ENCODE data around the gene DNM2. TPM values are rescaled to one million over a fixed set of nuclear protein-coding genes. Genes with fewer than 3 reads are reported as not detected.
A peak's percentile ranks its signal among the peaks of the same experiment; 100 is the strongest.

The DNM2 gene
- total RNA-seq, 1 donor from 2014 or later = 102 TPM

DNA sequence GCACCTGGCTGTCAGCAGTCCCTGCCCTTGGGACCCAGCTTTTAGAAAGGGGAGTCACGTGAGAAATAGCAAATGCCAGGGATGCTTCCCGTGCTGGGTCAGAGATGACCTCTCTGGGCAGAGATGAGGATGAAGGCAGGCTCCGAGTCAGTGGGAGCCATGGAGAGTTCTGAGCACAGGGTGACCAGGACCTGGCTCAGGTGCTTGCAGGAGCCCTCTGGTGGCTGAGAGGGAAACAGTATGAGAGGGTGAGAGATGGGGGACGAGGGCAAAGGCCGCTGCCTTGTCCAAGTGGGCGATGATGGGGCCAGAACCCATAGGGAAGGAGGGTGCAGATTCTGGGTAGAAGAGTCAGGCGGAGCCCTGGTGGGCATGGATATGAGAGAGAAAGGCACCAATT, 102.3 kb downstream of the DNM2 start:
- TF ChIP-seq CTCF (IDR thresholded peaks at IDR 0.05; ENCODE audit: insufficient read depth, low read length, poor library complexity, severe bottlenecking) = peak; percentile 42
- H3K27me3 ChIP-seq (ENCODE audit: control insufficient read depth, insufficient read depth, low read length) = no peaks in the 10 kb centered on the region

DNA sequence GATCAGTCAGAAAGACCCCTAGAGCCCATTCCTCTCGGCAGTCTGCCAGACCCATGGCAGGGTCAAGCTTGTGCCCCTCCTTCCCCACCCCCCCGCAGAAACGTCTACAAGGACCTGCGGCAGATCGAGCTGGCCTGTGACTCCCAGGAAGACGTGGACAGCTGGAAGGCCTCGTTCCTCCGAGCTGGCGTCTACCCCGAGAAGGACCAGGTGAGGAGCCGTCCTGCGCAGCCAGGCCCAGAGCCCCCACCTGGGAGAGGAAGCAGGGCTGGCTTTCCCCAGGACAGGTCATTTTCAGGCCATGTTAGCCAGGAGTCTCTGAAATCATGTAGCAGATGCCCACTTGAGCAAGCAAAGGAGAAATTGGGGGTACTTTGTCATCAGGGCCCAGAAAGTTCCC, 105.8 kb downstream of the DNM2 start:
- no peak overlapping the region for H3K4me3 ChIP-seq (ENCODE audit: low read depth, low read length)
- peaks cover 8% of the 10 kb centered on the region for H3K36me3 ChIP-seq (ENCODE audit: control insufficient read depth, insufficient read depth, low read length)
- no peak for TF ChIP-seq CTCF (IDR thresholded peaks at IDR 0.05; ENCODE audit: insufficient read depth, low read length, poor library complexity, severe bottlenecking)
- no peaks in the 10 kb centered on the region for H3K27me3 ChIP-seq (ENCODE audit: control insufficient read depth, insufficient read depth, low read length)
- no peak for DNase-seq (ENCODE audit: low read depth)

More for the DNA sequence above, 102.3 kb downstream of the DNM2 start:
- peaks cover 8% of the 10 kb centered on the region for H3K36me3 ChIP-seq (ENCODE audit: control insufficient read depth, insufficient read depth, low read length)
- no peak overlapping the region for H3K4me3 ChIP-seq (ENCODE audit: low read depth, low read length)
- no peak for DNase-seq (ENCODE audit: low read depth)

DNA sequence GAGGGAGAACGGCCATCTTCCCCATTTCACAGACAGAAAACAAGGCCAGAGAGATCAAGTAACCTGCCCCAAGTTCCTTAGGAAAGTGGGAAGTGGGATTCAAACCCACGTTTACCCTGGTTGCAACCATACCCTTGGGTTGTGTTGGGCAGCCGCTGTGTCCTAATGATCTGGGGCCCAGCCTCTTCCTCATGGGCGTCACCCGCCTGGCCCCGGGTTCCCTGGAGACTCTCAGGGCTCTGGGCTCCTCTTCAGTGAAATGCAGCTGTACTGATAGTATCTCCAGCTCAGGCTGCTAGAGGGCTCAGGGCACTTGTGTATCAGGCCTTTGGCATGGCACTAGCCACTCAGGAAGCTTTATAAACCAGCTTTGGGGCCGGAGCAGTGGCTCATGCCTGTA, 108.4 kb downstream of the DNM2 start:
- Histone ChIP-seq H3K4me3 (ENCODE audit: low read depth, low read length) (no peak overlapping the region), H3K27me3 (ENCODE audit: control insufficient read depth, insufficient read depth, low read length) (no peaks in the 10 kb centered on the region), H3K36me3 (ENCODE audit: control insufficient read depth, insufficient read depth, low read length) (peaks cover 6% of the 10 kb centered on the region)
- no peak for TF ChIP-seq CTCF (IDR thresholded peaks at IDR 0.05; ENCODE audit: insufficient read depth, low read length, poor library complexity, severe bottlenecking)
- DNase-seq (ENCODE audit: low read depth) = no peak

GRCh38 chr19:10826846-10827245, 109.0 kb downstream of the DNM2 start:
- H3K27me3 ChIP-seq (ENCODE audit: control insufficient read depth, insufficient read depth, low read length) = no peaks in the 10 kb centered on the region
- no peak overlapping the region for H3K4me3 ChIP-seq (ENCODE audit: low read depth, low read length)
- H3K36me3 ChIP-seq (ENCODE audit: control insufficient read depth, insufficient read depth, low read length) = peaks cover 6% of the 10 kb centered on the region
- no peak for DNase-seq (ENCODE audit: low read depth)
- TF ChIP-seq CTCF (IDR thresholded peaks at IDR 0.05; ENCODE audit: insufficient read depth, low read length, poor library complexity, severe bottlenecking) = no peak

GRCh38 chr19:10828981-10829821, 111.3 kb downstream of the DNM2 start:
- H3K36me3 ChIP-seq (ENCODE audit: control insufficient read depth, insufficient read depth, low read length) = peaks cover 2% of the 10 kb centered on the region
- H3K27me3 ChIP-seq (ENCODE audit: control insufficient read depth, insufficient read depth, low read length) = no peaks in the 10 kb centered on the region
- DNase-seq (ENCODE audit: low read depth) = no peak
- TF ChIP-seq CTCF (IDR thresholded peaks at IDR 0.05; ENCODE audit: insufficient read depth, low read length, poor library complexity, severe bottlenecking) = no peak
- H3K4me3 ChIP-seq (ENCODE audit: low read depth, low read length) = no peak overlapping the region

DNA sequence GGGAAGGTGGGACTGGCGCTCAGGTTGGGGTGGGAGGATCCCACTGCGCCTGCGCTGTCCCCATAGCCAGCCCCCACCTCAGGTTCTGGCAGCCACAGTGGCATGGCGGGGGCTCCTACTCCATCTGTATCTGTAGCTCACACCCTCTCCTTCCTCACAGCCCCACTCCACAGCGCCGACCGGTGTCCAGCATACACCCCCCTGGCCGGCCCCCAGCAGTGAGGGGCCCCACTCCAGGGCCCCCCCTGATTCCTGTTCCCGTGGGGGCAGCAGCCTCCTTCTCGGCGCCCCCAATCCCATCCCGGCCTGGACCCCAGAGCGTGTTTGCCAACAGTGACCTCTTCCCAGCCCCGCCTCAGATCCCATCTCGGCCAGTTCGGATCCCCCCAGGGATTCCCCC, 112.1 kb downstream of the DNM2 start:
- Histone ChIP-seq H3K36me3 (ENCODE audit: control insufficient read depth, insufficient read depth, low read length) (peaks cover 2% of the 10 kb centered on the region), H3K27me3 (ENCODE audit: control insufficient read depth, insufficient read depth, low read length) (no peaks in the 10 kb centered on the region), H3K4me3 (ENCODE audit: low read depth, low read length) (no peak overlapping the region)
- TF ChIP-seq CTCF (IDR thresholded peaks at IDR 0.05; ENCODE audit: insufficient read depth, low read length, poor library complexity, severe bottlenecking) = no peak
- DNase-seq (ENCODE audit: low read depth) = no peak

All from kidney epithelial cell (primary cell).